Left lung (tissue), 14 donors: ENCODE results near the gene CNDP1. TPM values are rescaled to one million over a fixed set of nuclear protein-coding genes. Genes with fewer than 3 reads are reported as not detected.

Experiments
- ATAC-seq: fragments of 200-7000 bp; cut with Tn5 transposase; one replicate; pipeline ENCODE4 v1.9.1; 2020; ENCODE audit warnings: moderate library complexity
- DNase-seq, 4 donors: peaks; one replicate each; pipeline ENCODE4 v3.0.0-alpha.2; 2013 to 2020
- H3K27ac ChIP-seq, 2 donors: fragments of 200-600 bp; sonication (generic) in 1 of 2; one replicate each; pipeline versions ENCODE4 v1.5.0 to v1.8.0; 2020 to 2021
- H3K27me3 ChIP-seq, 2 donors: fragments of 200-600 bp; sonication (generic) in 1 of 2; one replicate each; pipeline versions ENCODE4 v1.5.0 to v1.8.0; 2020 to 2021
- H3K36me3 ChIP-seq, 2 donors: fragments of 200-600 bp; sonication (generic) in 1 of 2; one replicate each; pipeline versions ENCODE4 v1.5.0 to v1.8.0; 2020 to 2021
- H3K4me1 ChIP-seq, 2 donors: fragments of 200-600 bp; one replicate each; pipeline ENCODE4 v1.8.0; 2021
- H3K4me3 ChIP-seq, 2 donors: fragments of 200-600 bp; sonication (generic) in 1 of 2; one replicate each; pipeline versions ENCODE4 v1.5.0 to v1.8.0; 2020 to 2021; ENCODE audit warnings: mild to moderate bottlenecking in 1 of 2
- H3K9me3 ChIP-seq, 2 donors: fragments of 200-600 bp; sonication (generic) in 1 of 2; one replicate each; pipeline versions ENCODE4 v1.5.0 to v1.8.0; 2020 to 2021
- intact Hi-C, 2 donors: fragments of 100-400 bp; cut with DNase I; formaldehyde crosslinking; loops; one replicate each; pipeline versions ENCODE4 v1.11.2 to v1.14.2; 2022
- long read RNA-seq, 12 donors: library from polyadenylated mRNA in 2 of 12; unstranded in 2 of 12; transcript quantifications; one replicate each; pipeline ENCODE4 v2.0.0 and lab custom pipeline, GENCODE V29; 2019 to 2026
- polyA plus RNA-seq, 6 donors: library from polyadenylated mRNA; unstranded; fragments of 120-200 nt; gene quantifications; one replicate each; pipeline ENCODE4 v1.2.1, GENCODE V29; 2013; ENCODE audit not compliant: insufficient read length in 6 of 6
- total RNA-seq, 2 donors: library from RNA; stranded (reverse); fragmentation: NEBNext Ultra II Directional; extraction: Animal tissue kit (Norgen Biotek cat#: 25700); gene quantifications; one replicate each; pipeline ENCODE4 v1.2.1, GENCODE V29; 2021
- TF ChIP-seq, protein P1 (sequence below), 2 donors: fragments of 200-600 bp; sonication (generic) in 1 of 2; IDR thresholded peaks; one replicate each; pipeline versions ENCODE4 v1.5.0 to v1.8.0; 2021; ENCODE audit warnings: antibody characterized with exemption in 2 of 2
- donor health status: DM: no; HTN: yes; CAD: no.
- donor health status: DM: no; HTN: no; CAD: no.

CNDP1 gene, protein sequence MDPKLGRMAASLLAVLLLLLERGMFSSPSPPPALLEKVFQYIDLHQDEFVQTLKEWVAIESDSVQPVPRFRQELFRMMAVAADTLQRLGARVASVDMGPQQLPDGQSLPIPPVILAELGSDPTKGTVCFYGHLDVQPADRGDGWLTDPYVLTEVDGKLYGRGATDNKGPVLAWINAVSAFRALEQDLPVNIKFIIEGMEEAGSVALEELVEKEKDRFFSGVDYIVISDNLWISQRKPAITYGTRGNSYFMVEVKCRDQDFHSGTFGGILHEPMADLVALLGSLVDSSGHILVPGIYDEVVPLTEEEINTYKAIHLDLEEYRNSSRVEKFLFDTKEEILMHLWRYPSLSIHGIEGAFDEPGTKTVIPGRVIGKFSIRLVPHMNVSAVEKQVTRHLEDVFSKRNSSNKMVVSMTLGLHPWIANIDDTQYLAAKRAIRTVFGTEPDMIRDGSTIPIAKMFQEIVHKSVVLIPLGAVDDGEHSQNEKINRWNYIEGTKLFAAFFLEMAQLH
- total RNA-seq: not detected
- under 1 TPM; 0.20 to 0.56 (median 0.37) TPM for polyA plus RNA-seq
- long read RNA-seq, donor 1: 0 reads
- long read RNA-seq, donor 2: 0 reads
- long read RNA-seq, donor 3: 0 reads
- long read RNA-seq, donor 4: 0 reads
- long read RNA-seq, donor 5: 0 reads
- long read RNA-seq, donor 6: 0 reads
- long read RNA-seq, donor 7: 0 reads
- long read RNA-seq, donor 8: 0 reads
- long read RNA-seq, donor 9: 0 reads
- long read RNA-seq, donor 10: 0 reads
- long read RNA-seq, donor 11: 0 reads
- long read RNA-seq, donor 12: 0 reads

DNA sequence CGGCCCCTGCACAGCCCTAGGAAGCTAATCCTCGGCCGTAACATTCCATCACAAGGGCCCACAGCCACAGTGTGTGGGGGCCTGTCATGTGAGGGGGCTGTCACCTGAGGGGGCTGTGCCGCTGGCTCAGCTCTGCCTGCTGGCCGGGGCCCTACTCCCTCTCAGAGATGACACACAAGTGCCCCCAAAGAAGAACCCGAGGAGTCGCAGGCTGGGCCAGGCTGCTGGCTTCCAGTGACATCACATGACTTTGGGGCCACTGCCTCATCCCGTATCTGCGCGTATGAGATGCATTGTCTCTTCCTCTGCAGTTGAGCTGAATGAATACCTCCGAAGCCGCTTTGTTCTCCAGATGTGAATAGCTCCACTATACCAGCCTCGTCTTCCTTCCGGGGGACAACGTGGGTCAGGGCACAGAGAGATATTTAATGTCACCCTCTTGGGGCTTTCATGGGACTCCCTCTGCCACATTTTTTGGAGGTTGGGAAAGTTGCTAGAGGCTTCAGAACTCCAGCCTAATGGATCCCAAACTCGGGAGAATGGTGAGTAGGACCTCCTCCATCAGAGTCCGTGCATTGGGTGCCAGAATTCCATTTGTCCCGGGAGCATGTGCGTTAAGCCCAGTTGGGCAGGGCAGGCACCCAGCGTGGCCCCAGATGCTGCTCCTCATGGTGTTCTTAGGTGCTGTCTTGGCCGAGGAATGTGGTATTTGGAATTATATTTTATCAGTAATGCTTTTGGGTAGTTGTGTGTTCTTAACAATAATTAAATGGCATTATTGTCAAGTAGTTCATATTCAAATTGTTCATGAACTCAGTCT, at the start of gene CNDP1:
Gene CNDP1 (plus strand): TSS at position 351 of the 820 bp plus-strand sequence. CDS start 168 bp downstream, at position 519.
- intact Hi-C loops: no loop called here
- Histone ChIP-seq H3K27ac (no peak within 1 kb of the TSS), H3K36me3 (no peaks in the 10 kb centered on the region), H3K4me1 (no peaks in the 10 kb centered on the region), H3K27me3 (no peaks in the 10 kb centered on the region), H3K4me3 (no peak within 1 kb of the TSS), H3K9me3 (no peaks in the 10 kb centered on the region)
- TF ChIP-seq, protein P1, sequence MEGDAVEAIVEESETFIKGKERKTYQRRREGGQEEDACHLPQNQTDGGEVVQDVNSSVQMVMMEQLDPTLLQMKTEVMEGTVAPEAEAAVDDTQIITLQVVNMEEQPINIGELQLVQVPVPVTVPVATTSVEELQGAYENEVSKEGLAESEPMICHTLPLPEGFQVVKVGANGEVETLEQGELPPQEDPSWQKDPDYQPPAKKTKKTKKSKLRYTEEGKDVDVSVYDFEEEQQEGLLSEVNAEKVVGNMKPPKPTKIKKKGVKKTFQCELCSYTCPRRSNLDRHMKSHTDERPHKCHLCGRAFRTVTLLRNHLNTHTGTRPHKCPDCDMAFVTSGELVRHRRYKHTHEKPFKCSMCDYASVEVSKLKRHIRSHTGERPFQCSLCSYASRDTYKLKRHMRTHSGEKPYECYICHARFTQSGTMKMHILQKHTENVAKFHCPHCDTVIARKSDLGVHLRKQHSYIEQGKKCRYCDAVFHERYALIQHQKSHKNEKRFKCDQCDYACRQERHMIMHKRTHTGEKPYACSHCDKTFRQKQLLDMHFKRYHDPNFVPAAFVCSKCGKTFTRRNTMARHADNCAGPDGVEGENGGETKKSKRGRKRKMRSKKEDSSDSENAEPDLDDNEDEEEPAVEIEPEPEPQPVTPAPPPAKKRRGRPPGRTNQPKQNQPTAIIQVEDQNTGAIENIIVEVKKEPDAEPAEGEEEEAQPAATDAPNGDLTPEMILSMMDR (IDR thresholded peaks at IDR 0.05): no peak
- DNase-seq (no peak), ATAC-seq (no peak)

DNA sequence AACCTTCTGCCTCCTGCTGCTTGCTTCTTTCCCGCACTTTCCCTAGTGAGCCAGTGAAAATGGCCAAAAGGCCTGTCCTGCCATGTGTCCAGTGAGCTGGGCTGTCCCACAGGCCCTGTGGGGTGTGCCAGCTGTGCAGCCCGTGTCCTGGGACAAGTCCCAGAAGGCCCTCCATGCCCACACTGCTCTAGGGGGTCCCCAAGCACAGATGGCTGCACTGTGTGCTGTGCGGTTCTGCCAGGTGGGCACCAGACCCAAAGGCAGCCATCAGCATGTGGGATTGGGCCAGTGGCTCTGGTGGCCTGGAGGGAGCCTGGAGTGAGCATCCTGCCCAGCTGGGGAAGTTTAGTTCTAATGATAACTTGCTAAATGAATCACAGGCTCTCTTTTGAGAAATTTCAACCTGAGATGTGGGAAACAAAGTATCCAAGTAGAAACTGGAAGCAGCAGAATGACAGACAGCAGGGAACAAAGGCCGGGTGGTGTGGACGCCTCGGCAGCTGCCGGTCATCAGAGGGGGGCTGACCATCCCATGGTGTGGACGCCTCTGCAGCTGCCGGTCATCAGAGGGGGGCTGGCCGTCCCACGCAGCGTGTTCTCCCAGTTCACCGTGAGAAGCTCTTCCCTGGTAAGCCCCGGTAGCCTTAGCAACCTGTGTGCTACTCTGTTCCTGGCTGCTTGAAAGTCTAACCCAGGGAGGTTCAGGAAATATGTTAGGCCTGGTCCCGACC, 48.0 kb upstream of the CNDP1 start:
- ATAC-seq: no peak
- H3K36me3 ChIP-seq: no peaks in the 10 kb centered on the region
- intact Hi-C loops: no loop called here
- TF ChIP-seq, protein P1 (IDR thresholded peaks at IDR 0.05): no peak
- H3K27ac ChIP-seq: no peak overlapping the region
- no peaks in the 10 kb centered on the region for H3K9me3 ChIP-seq
- peaks cover 0 to 4% of the 10 kb centered on the region in 2 donors for H3K27me3 ChIP-seq
- peaks cover 0 to 7% of the 10 kb centered on the region in 2 donors for H3K4me1 ChIP-seq
- H3K4me3 ChIP-seq: no peak overlapping the region
- DNase-seq: no peak

DNA sequence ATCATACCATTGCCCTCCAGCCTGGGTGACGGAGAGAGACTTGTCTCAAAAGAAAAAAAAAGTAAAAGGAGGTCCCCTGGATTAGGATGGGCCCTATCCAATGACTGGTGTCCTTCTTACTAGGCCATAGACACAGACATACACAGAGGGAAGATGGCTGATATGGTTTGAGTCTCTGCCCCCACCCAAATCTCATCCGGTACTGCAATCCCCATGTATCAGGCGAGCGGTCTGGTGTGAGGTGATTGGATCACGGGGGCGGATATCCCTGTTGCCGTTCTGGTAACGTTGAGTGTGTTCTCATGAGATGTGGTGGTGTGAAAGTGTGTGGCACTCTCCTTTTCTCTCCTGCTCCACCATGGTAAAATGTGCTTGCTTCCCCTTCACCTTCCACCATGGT, 45.9 kb upstream of the CNDP1 start:
- Histone ChIP-seq H3K4me1 (peaks cover 0 to 7% of the 10 kb centered on the region in 2 donors), H3K9me3 (no peaks in the 10 kb centered on the region), H3K27me3 (peaks cover 0 to 4% of the 10 kb centered on the region in 2 donors), H3K4me3 (no peak overlapping the region), H3K36me3 (no peaks in the 10 kb centered on the region), H3K27ac (no peak overlapping the region)
- TF ChIP-seq, protein P1 (IDR thresholded peaks at IDR 0.05): no peak
- ATAC-seq: no peak
- DNase-seq: no peak
- intact Hi-C loops: no loop called here

DNA sequence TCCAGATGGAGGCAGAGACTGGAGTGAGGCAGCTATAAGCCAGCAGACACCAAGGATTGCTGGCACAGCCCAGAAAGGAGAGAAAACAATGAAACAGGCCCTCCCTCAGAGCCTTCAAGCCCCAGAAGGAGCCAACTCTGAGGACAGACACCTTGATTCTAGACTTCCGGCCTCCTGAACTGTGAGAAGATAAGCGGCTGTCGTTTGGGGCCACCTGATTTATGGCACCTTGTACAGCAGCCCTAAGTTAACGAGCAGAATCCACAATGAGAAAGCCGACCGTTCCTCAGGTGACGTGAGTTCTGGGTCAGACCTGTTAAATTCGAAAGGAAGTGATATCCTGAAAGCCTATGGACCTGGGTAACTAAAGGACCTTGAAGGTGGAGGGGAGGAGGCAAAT, 45.4 kb upstream of the CNDP1 start:
- no peaks in the 10 kb centered on the region for H3K36me3 ChIP-seq
- no peaks in the 10 kb centered on the region for H3K9me3 ChIP-seq
- ATAC-seq: no peak
- intact Hi-C loops: no loop called here
- DNase-seq: no peak
- TF ChIP-seq, protein P1 (IDR thresholded peaks at IDR 0.05): no peak
- no peak overlapping the region for H3K27ac ChIP-seq
- peaks cover 0 to 7% of the 10 kb centered on the region in 2 donors for H3K4me1 ChIP-seq
- no peak overlapping the region for H3K4me3 ChIP-seq
- peaks cover 0 to 4% of the 10 kb centered on the region in 2 donors for H3K27me3 ChIP-seq
